SH-SY5Y (cell line): ENCODE data around the gene PLCG2.

ENCODE experiments used
- GATA2 ChIP-seq: IDR thresholded peaks from 2 replicates; pipeline ENCODE4 v1.6.1; 2011; ENCODE audit warnings: mild to moderate bottlenecking, low read depth, low read length
- GATA3 ChIP-seq: IDR thresholded peaks from 2 replicates; pipeline ENCODE4 v1.6.1; 2011; ENCODE audit warnings: low read depth, mild to moderate bottlenecking, low read length, moderate library complexity

DNA sequence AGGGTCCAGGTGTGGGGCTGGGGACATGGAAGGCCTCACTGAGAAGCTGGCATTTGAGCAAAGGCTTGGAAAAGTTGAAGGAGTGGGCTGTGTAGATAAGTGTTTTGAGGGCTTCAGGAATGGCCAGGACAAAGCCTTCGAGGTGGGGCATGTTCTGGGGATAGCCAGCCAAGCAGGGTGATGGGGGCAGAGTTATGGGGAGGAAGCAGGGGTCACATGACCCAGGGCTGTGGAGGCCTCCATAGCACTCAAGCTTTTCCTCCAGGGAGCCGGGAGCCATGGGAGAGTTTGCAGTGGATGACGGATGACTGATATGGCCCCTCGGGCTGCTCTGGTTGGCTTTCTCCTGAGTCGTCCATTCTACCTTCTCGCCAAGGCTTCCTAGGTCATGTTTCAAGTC lies 27.6 kb downstream of the PLCG2 start:
- TF ChIP-seq GATA3 (no peak), GATA2 (no peak)
